Measurements from ENCODE around the gene CABP1. TPM values are rescaled to one million over a fixed set of nuclear protein-coding genes. Genes with fewer than 3 reads are reported as not detected.

The CABP1 gene
- total RNA-seq, 1 experiment from 2014 or later, result 3.0 TPM

- H3K4ac ChIP-seq (ENCODE audit: low read depth, low read length), result no peak overlapping the region
- no peak overlapping the region for H3K56ac ChIP-seq (ENCODE audit: insufficient read length, low read depth, low read length)
- H4K5ac ChIP-seq (ENCODE audit: insufficient read length, low read depth, low read length), result no peak overlapping the region
- no peaks in the 10 kb centered on the region; the same call in 1 of the 2 replicates for H3K27me3 Mint-ChIP-seq (ENCODE audit: low read depth)
- no peak overlapping the region for H3K27ac ChIP-seq (ENCODE audit: insufficient read length, low read depth, low read length)
- no peak overlapping the region for H2AFZ ChIP-seq (ENCODE audit: low read length)
- no peak overlapping the region for H2BK15ac ChIP-seq (ENCODE audit: low read depth, low read length)
- no peak overlapping the region for H2AK5ac ChIP-seq (ENCODE audit: insufficient read length, low read length)
- H3K18ac ChIP-seq (ENCODE audit: insufficient read length, low read depth, low read length), result no peak overlapping the region
- H3K9me3 ChIP-seq (ENCODE audit: control insufficient read depth, low read depth, low read length), result no peaks in the 10 kb centered on the region
- H3K23ac ChIP-seq (ENCODE audit: insufficient read length, low read depth, low read length), result no peak overlapping the region
- no peak overlapping the region for H4K91ac ChIP-seq (ENCODE audit: insufficient read length, low read depth, low read length)
- H3K14ac ChIP-seq (ENCODE audit: insufficient read depth, low read length), result no peak overlapping the region
- H4K8ac ChIP-seq (replicated peaks; ENCODE audit: insufficient read length, low read depth, low read length), result no peak overlapping the region
- no peak overlapping the region for H2BK12ac ChIP-seq (ENCODE audit: insufficient read length, low read depth, low read length)
- no peaks in the 10 kb centered on the region; the same call in 1 of the 2 replicates for H3K4me1 ChIP-seq (ENCODE audit: insufficient read depth, low read length)
- no peak for TF ChIP-seq CTCF (conservative IDR thresholded peaks at IDR 0.05)
- H3K9me3 Mint-ChIP-seq, result no peaks in the 10 kb centered on the region
- H2BK5ac ChIP-seq (ENCODE audit: insufficient read length, low read length), result no peak overlapping the region
- H2BK20ac ChIP-seq (ENCODE audit: low read depth, low read length, poor library complexity, severe bottlenecking), result no peak overlapping the region
- H3T11ph ChIP-seq (ENCODE audit: low read length), result no peak overlapping the region
- peaks cover 17 to 18% of the 10 kb centered on the region in 2 experiments for H3K4me1 Mint-ChIP-seq
- no peak overlapping the region for H3K27ac Mint-ChIP-seq
- no peaks in the 10 kb centered on the region for H3K23me2 ChIP-seq (ENCODE audit: insufficient read length, low read depth, low read length, poor library complexity, severe bottlenecking)
- no peaks in the 10 kb centered on the region for H4K20me1 ChIP-seq (ENCODE audit: control insufficient read depth, insufficient read depth, insufficient read length)
- H3K4me3 Mint-ChIP-seq, result no peak overlapping the region
- H3K9ac ChIP-seq (ENCODE audit: extremely low read depth, insufficient read length, low read length), result no peak overlapping the region
- no peak for DNase-seq
- no peaks in the 10 kb centered on the region for H3K36me3 Mint-ChIP-seq (ENCODE audit: insufficient read depth in 1 of 3, low read depth in 3 of 3)
- no peak overlapping the region for H2BK120ac ChIP-seq (ENCODE audit: low read depth, low read length, poor library complexity, severe bottlenecking)
- H3K27me3 ChIP-seq (ENCODE audit: insufficient read depth, low read length), result no peaks in the 10 kb centered on the region
- no peaks in the 10 kb centered on the region for H3K79me1 ChIP-seq (ENCODE audit: insufficient read depth, low read depth, low read length, poor library complexity, severe bottlenecking)
- no peaks in the 10 kb centered on the region for H3K79me2 ChIP-seq (ENCODE audit: insufficient read depth, low read length)
- no peak overlapping the region for H3K4me2 ChIP-seq (ENCODE audit: insufficient read depth, insufficient read length, low read length)
- no CpG with 5 or more reads among the region's 14 CpGs for WGBS (ENCODE audit: extremely low coverage, insufficient read length, low lambda C conversion rate)
These were observed 15.6 kb downstream of the CABP1 start for GRCh38 chr12:120656008-120656407.
